GM10248 (cell line): ENCODE results near the gene CYTH3.

ENCODE experiments used
- CTCF ChIA-PET: fragments of 300-600 bp; sonication (Branson Sonifier 250); formaldehyde crosslinking; extraction: SDS; loops from one replicate; lab custom pipeline; 2021; ENCODE audit warnings: antibody characterized with exemption; lab: Yijun Ruan, JAX
- POLR2A ChIA-PET: fragments of 350-650 bp; sonication (Branson Sonifier 250); formaldehyde crosslinking; extraction: SDS; loops from one replicate; lab custom pipeline; 2020; ENCODE audit warnings: antibody characterized with exemption; lab: Yijun Ruan, JAX
- DNase-seq: peaks from one replicate; pipeline ENCODE4 v3.0.0; 2012; ENCODE audit errors: extremely low spot score
- TF ChIP-seq, protein P1 (sequence below): IDR thresholded peaks from 2 replicates; pipeline ENCODE4 v1.5.1; 2012; ENCODE audit warnings: mild to moderate bottlenecking, low read depth; ENCODE audit errors: extremely low read depth, missing control alignments, control extremely low read depth

The CYTH3 gene

DNA sequence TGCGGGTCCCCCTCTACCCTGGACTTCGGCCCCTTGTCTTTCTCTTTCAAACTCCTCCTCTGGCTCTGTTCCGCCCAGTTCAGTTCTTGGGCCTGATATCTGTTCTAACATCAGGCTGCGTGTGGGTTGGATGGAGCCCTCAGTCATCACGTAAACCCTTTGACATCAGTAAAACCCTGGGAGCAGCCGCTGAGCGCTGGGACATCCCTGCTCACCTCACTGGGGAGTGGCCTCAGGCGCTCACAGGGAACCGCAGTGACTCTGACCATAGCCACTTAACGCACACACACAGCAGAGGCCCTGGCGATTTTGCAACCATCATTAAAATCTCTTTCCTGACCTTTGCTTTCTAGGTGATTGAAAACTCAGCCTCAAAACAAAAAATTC is 113.3 kb downstream of the CYTH3 start:
- CTCF ChIA-PET = interaction anchor here (1.5 kb wide), 1 partner anchor 11 kb away, joined by 3 read pairs; no protein-coding TSS in a partner anchor
- TF ChIP-seq, protein P1, sequence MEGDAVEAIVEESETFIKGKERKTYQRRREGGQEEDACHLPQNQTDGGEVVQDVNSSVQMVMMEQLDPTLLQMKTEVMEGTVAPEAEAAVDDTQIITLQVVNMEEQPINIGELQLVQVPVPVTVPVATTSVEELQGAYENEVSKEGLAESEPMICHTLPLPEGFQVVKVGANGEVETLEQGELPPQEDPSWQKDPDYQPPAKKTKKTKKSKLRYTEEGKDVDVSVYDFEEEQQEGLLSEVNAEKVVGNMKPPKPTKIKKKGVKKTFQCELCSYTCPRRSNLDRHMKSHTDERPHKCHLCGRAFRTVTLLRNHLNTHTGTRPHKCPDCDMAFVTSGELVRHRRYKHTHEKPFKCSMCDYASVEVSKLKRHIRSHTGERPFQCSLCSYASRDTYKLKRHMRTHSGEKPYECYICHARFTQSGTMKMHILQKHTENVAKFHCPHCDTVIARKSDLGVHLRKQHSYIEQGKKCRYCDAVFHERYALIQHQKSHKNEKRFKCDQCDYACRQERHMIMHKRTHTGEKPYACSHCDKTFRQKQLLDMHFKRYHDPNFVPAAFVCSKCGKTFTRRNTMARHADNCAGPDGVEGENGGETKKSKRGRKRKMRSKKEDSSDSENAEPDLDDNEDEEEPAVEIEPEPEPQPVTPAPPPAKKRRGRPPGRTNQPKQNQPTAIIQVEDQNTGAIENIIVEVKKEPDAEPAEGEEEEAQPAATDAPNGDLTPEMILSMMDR = no peak
- POLR2A ChIA-PET = no interaction called here
- no peak for DNase-seq

GRCh38 chr7:6158424-6159096 is 113.9 kb downstream of the CYTH3 start:
- DNase-seq = no peak
- ChIA-PET CTCF (interaction anchor here (1.5 kb wide), 1 partner anchor 12 kb away, joined by 3 read pairs; no protein-coding TSS in a partner anchor), POLR2A (no interaction called here)
- TF ChIP-seq, protein P1 = no peak

GRCh38 chr7:6157685-6158423 is 114.6 kb downstream of the CYTH3 start:
- ChIA-PET POLR2A (no interaction called here), CTCF (interaction anchor here (1.6 kb wide), 1 partner anchor 20 kb away, joined by 4 read pairs; no protein-coding TSS in a partner anchor)
- DNase-seq = no peak
- TF ChIP-seq, protein P1 = no peak

DNA sequence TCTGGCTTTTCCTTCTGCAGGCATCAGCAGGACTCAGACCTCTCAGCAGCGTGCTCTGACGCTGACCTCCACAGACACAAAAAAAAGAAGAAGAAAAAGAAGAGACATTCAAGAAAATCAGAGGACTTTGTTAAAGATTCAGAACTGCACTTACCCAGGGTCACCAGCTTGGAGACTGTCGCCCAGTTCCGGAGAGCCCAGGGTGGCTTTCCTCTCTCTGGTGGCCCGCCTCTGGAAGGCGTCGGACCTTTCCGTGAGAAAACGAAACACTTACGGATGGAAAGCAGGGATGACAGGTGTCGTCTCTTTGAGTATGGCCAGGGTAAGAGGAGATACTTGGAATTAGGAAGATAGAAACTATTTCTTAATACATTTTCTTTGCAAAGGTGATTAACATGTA is 115.7 kb downstream of the CYTH3 start:
- DNase-seq = no peak
- TF ChIP-seq, protein P1 = no peak
- ChIA-PET POLR2A (no interaction called here), CTCF (interaction anchor here (1.2 to 1.6 kb wide), 2 partner anchors 19 to 375 kb away, joined by 3 to 4 read pairs; partner anchors contain the start of gene RNF216)

DNA sequence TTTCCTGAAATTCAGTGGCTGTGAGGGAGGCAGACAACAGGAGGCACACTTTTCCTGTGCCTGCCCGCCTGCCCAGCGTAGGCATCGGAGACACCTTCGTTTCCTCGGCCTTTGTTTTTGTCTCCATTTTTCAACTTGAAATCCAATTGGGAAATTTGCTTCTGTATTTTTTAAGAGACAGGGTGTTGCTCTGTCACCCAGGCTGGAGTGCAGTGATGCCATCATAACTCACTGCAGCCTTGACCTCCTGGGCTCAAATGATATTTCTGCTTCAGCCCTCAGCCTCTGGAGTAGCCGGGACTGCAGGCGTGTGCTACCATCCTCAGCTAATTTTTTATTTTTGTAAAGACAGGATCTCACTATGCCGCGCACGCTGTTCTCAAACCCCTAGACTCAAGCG is 116.8 kb downstream of the CYTH3 start:
- TF ChIP-seq, protein P1 = no peak
- no peak for DNase-seq
- ChIA-PET POLR2A (no interaction called here), CTCF (no interaction called here)

DNA sequence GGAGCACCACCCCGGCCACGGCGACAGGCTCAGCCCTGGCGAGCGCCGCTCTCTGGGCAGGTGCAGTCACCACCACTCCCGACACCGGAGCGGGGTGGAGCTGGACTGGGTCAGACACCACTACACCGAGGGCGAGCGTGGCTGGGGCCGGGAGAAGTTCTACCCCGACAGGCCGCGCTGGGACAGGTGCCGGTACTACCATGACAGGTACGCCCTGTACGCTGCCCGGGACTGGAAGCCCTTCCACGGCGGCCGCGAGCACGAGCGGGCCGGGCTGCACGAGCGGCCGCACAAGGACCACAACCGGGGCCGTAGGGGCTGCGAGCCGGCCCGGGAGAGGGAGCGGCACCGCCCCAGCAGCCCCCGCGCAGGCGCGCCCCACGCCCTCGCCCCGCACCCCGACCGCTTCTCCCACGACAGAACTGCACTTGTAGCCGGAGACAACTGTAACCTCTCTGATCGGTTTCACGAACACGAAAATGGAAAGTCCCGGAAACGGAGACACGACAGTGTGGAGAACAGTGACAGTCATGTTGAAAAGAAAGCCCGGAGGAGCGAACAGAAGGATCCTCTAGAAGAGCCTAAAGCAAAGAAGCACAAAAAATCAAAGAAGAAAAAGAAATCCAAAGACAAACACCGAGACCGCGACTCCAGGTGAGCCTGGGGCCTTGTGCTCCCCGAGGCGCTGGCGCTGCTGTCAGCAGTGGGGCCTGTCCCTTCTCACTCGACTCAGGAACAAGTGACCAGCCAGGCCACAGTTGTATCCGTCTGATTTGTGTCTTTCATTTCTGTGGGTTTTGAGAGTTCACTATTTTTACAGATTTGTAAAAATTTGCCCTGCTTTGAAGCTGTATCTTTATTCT is 117.7 kb downstream of the CYTH3 start:
- TF ChIP-seq, protein P1 = no peak
- CTCF ChIA-PET = no interaction called here
- POLR2A ChIA-PET = no interaction called here
- DNase-seq = no peak
